HG02973 (cell line): ENCODE data around the gene TGM2.
A peak's percentile ranks its signal among the peaks of the same experiment; 100 is the strongest.
"Not testable (repeated sequence)": the region's sequence is repeated elsewhere in the genome, so short reads cannot be mapped to it uniquely, and the experiment has no call there.

Source experiments
- ATAC-seq: cut with Tn5 transposase; IDR thresholded peaks from one replicate; pipeline ENCODE4 v1.9.1; 2021; ENCODE audit warnings: moderate library complexity; ENCODE audit not compliant: unreplicated experiment

TGM2 gene

DNA sequence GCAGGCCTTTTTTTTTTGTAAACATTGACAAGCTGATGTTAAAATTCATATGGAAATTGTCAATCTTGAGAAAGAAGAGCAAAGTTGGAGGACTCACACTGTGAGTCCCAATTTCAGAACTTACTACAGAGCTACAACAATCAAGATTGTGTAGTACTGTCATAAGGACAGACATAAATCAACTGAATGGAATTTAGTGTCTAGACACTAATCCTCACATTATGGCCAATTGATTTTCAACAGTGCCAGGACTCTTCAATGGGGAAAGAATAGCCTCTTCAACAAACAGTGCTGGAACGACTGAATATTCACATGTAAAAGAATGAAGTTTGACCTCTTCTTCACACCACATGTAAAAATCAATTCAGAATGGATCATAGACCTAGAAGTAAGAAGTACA, 60.8 kb downstream of the TGM2 start:
- ATAC-seq, result no peak

DNA sequence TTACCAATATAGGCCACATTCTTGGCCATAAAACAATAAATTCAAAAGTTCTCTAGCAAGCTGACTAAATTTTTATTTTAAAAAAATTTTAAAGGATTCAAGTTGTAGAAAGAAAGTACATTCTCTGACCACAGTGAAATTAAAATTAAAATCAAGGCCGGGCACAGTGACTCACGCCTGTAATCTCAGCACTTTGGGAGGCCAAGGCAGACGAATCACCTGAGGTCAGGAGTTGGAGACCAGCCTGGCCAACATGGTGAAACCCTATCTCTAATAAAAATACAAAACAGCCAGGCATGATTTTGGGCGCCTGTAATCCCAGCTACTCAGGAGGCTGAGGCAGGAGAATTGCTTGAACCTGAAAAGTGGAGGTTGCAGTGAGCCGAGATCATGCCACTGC, 62.9 kb downstream of the TGM2 start:
- not testable (repeated sequence) for ATAC-seq

DNA sequence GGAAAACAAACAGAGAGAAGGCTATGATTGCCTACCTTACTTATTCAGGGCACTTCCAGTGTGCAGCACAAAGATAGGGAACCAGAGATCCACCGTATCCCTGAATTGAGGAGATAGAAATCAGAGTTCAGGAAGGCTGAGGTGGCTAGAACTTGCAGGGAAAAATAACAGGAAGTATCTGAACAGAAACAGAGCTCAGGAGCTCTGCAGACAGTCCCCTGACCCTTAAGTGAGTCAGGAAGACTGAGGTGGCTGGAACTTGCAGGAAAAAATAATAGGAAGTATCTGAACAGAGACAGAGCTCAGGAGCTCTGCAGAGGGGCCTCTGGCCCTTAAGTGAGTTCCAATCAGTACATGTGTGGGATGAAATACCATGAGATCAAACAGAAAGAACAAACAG, 66.1 kb downstream of the TGM2 start:
- no peak for ATAC-seq

DNA sequence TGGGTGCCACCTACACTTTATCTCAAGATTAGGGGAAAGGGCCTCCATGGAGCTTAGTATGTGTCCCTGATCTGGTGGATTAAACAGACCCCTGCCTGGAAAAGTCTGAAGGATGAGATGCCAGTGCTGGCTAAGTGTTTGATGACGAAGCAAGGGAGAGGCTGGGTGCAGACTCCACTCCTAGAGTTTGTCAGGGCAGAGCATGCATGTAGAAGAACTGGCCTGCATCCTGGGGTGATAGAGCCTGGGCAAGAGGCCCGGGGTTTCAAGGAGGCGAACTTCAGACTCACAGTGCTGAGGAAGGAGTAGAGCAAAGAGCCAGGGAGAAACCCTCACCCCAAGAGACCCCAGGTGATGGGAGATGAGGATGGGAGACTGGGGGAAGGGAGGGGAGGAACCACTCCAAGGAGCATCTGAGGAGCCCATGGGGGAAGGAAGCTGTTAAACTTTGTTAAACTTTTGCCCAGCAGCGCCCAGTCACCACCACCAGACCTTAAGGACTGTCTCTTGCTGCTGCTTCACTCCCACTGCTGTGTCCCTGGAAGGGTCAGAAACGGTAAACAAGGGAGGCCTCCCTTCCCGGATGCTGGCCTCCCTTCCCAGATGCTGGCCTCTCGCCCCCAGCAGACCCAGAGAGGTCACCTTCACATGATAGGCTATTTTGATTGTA, 69.9 kb downstream of the TGM2 start:
- ATAC-seq, result no peak

DNA sequence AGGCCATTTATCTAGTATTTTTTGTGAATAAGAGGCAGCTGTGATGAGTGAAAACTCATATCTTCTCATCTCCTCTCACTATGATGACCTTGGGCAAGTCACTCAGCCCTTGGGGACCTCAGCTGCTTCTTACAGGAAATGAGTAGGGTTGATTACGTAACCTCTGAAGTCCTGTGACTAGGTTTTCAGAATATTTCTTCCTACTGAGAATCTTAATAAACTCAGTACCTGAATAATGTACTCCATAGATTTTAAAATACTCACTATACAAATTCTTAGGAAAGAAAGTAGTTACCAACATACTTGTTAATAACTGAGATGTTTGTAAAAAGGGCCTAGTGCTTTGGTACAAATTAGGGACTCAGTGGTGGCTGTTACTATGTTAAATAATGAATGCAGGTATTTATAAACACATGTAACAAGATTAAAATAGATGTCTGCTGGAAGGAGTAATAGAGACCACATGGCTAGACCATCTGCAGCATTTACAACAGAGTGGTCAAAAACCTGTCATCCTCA, 70.6 kb downstream of the TGM2 start:
- ATAC-seq, result peak; percentile 47

DNA sequence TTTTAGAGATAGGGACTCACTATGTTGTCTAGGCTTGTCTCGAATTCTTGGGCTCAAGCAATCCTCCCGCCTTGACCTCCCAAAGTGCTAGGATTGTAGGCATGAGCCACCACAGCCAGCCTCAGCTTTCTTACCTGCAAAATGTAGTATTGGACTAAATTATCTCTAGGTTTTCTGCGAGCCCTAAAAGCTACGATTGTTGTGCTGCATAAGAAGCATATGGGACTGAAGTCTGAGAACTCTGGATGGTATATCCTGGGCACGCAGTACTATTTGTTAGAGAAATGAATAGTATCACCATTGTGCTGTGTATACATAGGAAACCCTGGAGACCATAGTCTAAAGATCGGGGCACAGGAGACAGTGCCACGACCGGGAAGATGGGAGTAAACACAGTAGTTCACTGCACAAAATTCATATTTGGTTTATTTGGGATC, 71.4 kb downstream of the TGM2 start:
- ATAC-seq, result no peak

DNA sequence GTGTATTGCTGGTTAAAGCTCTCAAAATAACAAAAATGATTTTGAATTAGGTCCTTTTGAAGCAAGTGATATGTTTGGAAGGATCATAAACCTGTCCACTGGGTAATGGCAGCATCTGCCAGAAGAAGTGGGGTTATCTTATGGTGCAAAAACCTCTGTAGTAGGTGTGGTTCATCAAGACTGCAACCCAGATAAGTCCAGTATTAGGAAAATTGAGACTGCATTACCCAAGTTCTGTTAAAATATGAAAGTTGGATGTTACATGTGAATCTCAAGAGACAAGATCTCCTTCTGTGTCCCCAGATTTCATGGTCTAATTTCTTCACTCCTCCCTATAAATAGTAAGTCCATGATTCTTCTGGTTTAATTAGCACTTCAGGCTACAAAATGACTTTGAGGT, 72.2 kb downstream of the TGM2 start:
- ATAC-seq, result no peak

DNA sequence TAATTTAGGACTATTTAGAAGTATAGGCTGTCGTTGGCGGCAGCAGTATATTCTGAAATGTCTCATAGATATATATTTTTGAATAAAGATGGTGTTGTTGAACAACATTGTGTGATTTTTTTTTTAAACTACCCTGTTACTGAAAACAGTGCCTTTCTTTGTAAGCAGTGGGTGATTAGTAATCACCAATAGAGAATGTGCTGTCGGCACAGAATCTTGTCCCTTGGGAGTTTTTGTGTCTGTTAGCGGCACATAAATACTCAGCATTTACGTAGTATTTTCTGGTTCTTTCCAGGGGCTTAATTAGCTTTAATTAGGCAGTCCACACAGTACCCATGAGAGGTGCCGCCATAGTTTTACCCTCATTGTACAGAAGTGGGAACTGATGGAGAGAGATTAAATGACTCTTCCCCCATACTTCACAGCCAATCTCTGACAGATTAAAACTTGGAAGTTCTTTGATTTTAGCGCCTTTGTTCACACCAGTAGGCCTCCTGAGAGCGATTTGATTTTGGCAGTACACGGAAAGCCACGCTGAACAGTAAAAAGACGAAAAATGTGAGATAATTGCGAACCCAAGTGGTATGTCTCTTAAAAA, 72.7 kb downstream of the TGM2 start:
- no peak for ATAC-seq

DNA sequence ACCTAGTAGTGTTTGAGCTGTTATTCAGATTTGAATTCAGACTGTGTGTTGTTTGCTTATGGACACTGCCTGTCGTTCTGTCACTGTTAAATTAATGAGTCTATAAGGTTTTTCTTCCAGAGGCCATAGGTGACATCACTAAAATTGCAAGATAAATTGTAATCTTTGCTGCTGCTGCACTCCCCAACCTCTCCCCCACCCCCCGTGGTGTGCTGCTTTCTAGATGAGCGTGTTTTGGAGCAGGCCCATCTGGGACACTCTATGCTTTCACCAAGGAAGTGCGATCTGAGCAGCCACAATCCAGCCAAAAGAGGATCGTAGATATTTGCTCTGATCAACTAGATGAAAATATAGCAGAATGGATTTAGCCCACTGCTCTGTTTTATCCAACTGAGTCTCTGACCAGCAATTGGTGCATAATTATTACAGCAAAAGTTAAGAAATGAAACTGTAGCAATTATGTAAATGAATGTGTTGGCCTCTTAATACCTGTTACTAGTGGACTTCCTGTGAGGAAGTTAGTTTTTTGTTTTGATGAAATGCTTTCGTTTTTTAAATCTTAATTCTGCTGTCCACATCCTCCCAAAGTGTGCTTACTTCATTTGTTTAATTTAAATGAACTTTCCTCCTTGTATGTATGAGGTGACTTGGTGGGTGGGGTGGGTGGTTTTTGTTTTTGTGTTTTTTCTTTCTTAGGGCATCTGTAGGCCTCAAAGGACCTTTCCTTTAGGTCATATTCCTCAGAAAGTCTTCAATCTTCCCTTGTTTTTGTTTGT, 73.4 kb downstream of the TGM2 start:
- ATAC-seq, result no peak

DNA sequence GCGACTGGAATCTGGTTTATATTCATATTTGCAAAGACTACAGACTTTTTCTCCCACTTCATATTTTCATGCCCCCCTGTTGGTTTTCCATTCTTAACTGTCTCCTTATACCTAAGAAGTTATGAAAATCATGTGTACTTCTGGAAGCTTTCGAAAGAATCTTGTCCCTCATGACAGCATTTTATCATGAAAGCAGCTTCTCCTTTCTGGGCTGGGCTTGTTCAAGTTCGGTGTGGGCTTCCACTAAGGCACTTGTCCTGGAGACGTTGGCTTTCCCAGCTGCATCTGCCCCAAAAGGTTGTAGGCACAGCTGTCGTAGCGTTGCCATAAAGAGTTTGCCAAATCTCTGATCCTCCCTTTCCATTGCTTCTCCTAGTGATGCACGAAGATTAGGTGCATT, 75.0 kb downstream of the TGM2 start:
- no peak for ATAC-seq

DNA sequence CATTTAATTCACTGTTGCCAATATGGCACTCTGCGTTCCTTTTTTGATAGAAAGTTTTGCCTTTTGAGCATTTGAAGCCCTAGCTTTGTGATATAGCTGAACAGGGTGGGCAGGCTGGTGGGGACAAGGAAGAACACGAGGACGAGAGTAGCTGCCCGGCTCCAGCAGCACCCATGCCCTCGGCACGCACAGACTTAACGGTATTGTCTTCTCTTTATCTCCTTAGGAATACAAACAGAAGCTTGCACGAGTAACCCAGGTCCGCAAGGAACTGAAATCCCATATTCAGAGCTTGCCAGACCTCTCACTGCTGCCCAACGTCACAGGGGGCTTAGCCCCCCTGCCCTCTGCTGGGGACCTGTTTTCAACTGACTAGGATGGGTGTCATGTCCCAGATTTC, 75.6 kb downstream of the TGM2 start:
- no peak for ATAC-seq

DNA sequence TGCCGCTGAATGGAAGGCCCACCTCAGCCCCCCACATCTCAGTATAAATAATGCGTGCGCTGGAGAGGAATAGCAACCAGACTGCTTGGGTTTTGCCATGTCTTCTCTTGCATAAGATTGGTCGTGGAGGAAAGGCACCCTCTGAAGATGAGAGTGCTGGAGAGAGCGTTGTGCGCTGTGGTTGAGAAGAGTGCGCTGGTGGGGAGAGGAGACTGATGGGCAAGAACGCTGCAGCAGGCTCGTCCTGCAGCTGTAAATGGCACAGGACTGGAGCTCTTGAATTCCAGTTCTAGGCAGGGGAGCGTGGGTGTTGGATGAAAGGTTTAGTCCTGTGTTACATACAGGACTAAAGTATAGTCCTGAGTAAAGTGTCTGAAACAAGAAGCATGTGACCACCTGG, 80.0 kb downstream of the TGM2 start:
- ATAC-seq, result no peak

DNA sequence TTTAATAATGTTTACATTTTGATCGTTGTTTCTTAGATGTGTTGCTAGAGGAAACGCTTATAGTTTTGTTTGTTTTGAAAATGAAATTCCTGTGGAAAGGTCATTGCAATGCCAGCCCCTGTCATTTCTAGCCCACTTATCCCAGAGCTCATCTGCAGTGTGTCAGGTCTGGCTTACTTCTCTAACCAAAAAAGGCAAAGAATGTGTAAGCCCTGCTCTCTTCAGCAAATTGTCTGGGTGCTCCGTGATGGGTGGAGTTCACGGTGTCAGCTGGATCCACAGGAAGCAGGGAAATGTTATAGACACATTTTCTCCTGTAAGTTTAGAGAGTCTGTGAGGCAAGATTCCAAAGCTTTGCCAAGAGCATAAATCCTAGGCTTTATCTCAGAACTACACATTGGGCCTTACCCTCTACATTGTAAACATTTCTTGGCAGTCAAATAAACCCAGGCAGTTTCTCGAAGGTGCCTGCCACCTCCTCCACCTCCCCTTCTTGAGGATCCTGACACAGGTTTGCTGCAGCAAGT, 80.6 kb downstream of the TGM2 start:
- ATAC-seq, result no peak

DNA sequence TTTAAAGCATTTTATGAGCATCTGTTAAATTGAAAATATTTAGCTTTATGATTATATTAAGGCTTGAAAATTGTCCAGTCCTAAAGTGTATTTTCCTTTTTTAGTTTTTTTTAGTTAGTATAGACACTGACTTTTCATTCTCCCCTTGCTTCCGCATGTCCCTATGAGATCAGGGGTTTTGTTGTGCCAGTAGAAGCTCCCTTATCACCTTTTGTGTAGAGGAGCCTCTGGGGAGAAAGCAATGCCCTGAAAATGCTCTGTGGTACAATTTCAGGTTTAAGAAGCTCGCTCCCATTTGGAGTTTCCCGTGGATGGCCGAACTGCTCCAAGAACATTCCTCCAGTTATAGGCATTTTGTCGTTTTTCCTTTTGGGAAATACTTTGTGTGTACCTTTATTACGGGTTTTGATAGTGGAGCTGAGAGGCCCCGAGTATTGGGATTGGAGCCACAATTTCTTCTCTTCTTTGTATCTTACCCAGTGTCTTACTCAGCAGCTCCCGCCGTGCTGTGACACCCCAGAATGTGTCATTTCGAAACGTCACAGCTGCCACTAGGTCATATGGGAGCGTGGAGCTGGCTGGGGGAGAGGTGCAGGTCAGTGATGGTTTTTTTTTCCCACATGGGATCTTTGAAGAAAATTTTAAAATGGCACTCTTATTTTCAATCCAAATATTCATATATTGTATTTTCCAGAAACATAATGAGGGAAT, 81.6 kb downstream of the TGM2 start:
- no peak for ATAC-seq

DNA sequence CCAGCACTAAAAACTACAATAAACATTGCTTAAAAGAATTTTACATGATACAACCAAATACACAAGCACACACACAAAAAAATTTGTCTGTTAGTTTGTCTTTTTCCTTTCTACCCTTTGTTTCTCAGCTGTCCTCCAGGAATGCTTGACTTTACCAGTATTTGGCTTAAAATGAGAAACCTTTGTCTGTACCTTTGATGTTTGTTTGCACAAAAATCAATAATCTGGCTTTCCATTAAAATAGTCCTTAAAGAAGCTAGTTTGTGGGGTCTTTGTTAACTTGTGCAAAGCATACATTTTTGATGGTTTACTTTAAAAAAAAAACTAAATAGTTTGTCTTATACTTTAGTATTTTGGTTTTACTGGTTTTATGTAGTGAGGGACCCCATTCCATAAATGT, 82.2 kb downstream of the TGM2 start:
- no peak for ATAC-seq

DNA sequence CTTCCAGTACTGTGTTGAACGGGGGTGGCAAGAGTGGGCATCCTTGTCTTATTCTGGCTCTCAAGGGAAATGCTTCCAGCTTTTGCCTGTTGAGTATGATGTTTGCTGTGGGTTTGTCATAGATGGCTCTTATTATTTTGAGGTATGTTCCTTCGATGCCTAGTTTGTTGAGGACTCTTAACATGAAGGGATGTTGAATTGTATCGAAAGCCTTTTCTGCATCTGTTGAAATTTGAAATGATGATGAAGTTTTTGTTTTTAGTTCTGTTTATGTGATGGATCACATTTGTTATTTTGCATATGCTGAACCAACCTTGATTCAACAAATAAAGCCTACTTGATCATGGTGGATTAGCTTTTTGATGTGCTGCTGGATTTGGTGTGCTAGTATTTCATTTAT, 83.5 kb downstream of the TGM2 start:
- no peak for ATAC-seq

DNA sequence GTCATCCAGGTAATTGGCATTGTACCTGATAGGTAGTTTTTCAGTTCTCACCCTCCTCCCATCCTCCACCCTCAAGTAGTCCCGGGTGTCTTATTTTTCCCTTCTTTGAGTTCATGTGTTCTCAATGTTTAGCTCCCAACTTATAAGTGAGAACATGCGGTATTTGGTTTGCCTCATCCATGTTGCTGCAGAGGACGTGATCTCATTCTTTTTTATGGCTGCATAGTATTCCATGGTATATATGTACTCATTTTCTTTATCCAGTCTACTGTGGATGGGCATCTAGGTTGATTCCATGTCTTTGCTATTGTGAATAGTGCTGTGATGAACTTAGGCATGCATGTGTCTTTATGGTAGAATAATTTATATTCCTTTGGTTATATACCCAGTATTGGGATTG, 85.7 kb downstream of the TGM2 start:
- no peak for ATAC-seq

DNA sequence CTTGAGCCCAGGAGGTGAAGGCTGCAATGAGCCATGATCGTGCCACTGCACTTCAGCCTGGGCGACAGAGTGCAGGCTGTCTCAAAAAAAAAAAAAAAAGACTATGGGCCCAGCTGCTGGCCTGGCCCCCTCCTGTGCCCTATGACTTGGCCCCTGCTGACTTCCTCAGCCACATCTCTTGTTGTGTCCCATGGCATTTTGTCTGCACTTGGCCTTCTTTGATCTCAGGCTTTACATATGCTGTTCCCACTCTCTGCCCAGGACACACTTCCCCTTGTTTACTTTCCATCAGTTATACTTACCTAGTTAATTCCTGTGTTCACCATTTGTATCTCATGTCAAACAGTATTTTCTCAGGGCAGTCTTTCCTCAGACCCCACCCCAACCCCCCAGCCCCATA, 87.0 kb downstream of the TGM2 start:
- no peak for ATAC-seq
